Activated CD8-positive, alpha-beta memory T cell treated with anti-CD3 and anti-CD28 coated beads for 36 hours (primary cell): ENCODE measurements around the gene SPINK8. TPM values are rescaled to one million over a fixed set of nuclear protein-coding genes. Genes with fewer than 3 reads are reported as not detected.
"Not testable (repeated sequence)": the region's sequence is repeated elsewhere in the genome, so short reads cannot be mapped to it uniquely, and the experiment has no call there.

Source experiments
- CTCF ChIA-PET: fragments of 350-600 bp; sonication (Branson Sonifier 250); formaldehyde crosslinking; loops from one replicate; lab custom pipeline; 2021; ENCODE audit warnings: antibody characterized with exemption; lab: Charles Lee
- POLR2A ChIA-PET: fragments of 350-600 bp; sonication (Branson Sonifier 250); formaldehyde crosslinking; loops from one replicate; lab custom pipeline; 2021; ENCODE audit warnings: antibody characterized with exemption; lab: Charles Lee
- total RNA-seq, 2 experiments: library from RNA; stranded (reverse); gene quantifications; one replicate each; pipeline ENCODE4 v1.2.3, GENCODE V29; 2021

SPINK8 gene
- not detected for total RNA-seq

- CTCF ChIA-PET = interaction anchor here (0.6 kb wide), 1 partner anchor 39 kb away, joined by 3 read pairs; no protein-coding TSS in a partner anchor
- POLR2A ChIA-PET = not testable (repeated sequence)
These were observed at the start of gene SPINK8 for GRCh38 chr3:48333346-48334245. Gene SPINK8, minus strand, starts transcription at chr3:48333661. Its CDS starts 5,320 bp downstream, at chr3:48328341.

DNA sequence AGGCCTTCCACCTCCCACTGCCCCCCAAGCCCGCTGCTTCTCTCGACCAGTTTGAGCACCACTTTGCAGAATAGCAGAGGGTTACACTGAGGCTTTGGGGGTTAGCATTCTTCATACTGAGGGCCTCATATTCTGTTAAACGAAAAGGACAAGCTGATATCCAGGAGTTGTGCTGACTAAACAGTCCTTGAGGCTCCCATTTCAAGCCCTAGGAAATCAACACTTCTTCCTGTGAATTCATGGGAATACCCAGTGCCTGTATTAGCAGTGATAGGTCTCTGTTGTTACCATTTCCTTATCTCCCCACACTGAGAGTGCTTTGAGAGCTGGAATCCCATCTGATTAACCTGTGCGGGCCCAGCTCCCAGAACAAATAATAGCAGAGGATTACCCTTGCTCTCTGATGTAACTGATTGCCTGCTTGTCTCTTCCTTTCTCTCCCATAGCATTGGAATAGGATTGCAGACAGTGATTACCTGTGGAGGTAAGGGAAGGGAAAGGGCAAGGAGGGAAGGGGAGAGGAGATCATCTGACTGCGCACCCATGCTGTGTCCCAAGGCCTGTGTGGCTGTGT is 39.5 kb upstream of the SPINK8 start:
- ChIA-PET CTCF (interaction anchor here (0.8 kb wide), 1 partner anchor 10 kb away, joined by 3 read pairs; no protein-coding TSS in a partner anchor), POLR2A (no interaction called here)

DNA sequence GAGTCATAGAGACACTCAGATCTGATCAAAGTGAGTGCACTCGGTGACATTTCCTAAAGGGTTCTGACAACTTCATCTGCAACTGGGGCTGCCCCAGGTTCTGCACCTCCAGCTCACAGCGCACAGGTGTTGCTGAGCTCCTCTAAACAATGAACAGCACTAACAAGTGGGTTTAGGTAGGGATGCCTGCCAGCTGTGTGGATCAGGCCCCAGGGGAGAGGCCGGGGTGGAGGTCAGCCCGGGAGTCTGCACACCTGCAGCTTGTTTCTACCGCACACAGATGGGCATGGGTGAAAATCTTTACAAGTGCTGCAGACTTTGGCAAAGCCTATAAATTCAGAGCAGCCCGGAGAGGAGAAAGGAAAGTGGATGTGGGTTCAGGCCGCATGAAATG is 38.9 kb upstream of the SPINK8 start:
- CTCF ChIA-PET = interaction anchor here (0.8 kb wide), 1 partner anchor 11 kb away, joined by 3 read pairs; no protein-coding TSS in a partner anchor
- POLR2A ChIA-PET = no interaction called here

GRCh38 chr3:48371651-48372376 is 38.4 kb upstream of the SPINK8 start, which contains the start of gene FBXW12:
Gene FBXW12, plus strand, starts transcription at chr3:48372219. Its CDS starts 549 bp downstream, at chr3:48372768.
- POLR2A ChIA-PET = no interaction called here
- CTCF ChIA-PET = interaction anchor here (0.8 kb wide), 1 partner anchor 11 kb away, joined by 3 read pairs; no protein-coding TSS in a partner anchor

- CTCF ChIA-PET = interaction anchor here (1.6 kb wide), 1 partner anchor 66 kb away, joined by 3 read pairs; no protein-coding TSS in a partner anchor
These were observed 36.9 kb upstream of the SPINK8 start for GRCh38 chr3:48370333-48370713.

GRCh38 chr3:48369693-48370332 is 36.4 kb upstream of the SPINK8 start:
- ChIA-PET POLR2A (no interaction called here), CTCF (interaction anchor here (1.6 kb wide), 1 partner anchor 66 kb away, joined by 3 read pairs; no protein-coding TSS in a partner anchor)

More at GRCh38 chr3:48370333-48370713, 36.9 kb upstream of the SPINK8 start:
- POLR2A ChIA-PET = no interaction called here

GRCh38 chr3:48367201-48367600 is 33.7 kb upstream of the SPINK8 start:
- ChIA-PET POLR2A (no interaction called here), CTCF (interaction anchor here (2.2 kb wide), 1 partner anchor 69 kb away, joined by 7 read pairs; no protein-coding TSS in a partner anchor)

DNA sequence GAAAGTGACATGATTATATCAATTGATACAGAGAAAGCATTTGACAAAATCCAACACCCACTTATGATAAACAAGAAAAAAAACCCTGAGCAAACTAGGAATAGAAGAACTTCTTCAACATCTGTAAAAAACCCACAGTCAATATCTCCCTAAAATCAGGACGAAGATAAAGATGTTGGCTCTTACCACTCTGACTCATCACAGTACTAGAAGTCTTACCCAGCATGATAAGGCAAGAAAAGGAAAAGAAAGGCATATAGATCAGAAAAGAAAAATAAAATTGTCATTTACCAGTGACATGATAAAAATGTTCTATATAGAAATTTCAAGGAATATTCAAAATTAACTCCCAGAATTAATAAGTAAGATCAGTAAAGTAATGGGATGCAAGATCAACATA is 31.4 kb upstream of the SPINK8 start:
- ChIA-PET CTCF (no interaction called here), POLR2A (no interaction called here)

DNA sequence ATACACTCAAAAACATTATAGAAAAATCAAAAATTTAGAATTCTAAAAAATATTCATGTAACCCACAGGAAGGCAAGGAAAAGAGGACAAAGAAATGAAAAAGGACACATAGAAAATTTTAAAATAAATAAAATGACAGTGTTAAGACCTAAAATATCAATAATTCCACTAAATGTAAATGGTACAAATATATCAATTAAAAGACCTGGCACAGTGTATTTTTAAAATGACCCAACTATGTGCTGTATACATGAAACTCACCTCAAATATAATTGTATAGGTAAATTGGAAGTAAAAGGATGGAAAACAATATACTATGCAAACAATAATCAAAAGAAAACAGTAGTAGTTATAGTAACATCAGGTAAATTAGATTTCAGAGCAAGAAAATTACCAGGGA is 28.5 kb upstream of the SPINK8 start:
- ChIA-PET POLR2A (no interaction called here), CTCF (no interaction called here)

DNA sequence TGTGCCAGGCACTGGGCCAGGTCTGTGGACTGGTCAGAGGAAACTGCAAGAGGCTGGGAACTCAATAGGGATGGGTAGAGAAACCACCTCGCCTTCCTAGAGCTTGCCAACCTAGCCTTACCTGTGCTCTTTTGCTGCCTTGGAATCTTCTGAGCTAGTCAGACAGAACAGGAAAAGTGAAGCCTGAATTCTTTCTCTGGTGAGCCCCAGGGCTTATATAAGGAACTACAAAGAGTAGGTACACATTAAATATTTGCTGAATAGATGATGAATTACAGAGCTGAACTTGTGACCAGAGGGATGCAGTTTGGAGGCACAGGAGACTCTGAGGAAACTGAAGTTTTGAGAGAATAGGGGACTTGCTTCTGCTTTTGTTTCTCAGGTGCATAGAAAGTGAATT is 23.0 kb upstream of the SPINK8 start:
- POLR2A ChIA-PET = no interaction called here
- CTCF ChIA-PET = no interaction called here

DNA sequence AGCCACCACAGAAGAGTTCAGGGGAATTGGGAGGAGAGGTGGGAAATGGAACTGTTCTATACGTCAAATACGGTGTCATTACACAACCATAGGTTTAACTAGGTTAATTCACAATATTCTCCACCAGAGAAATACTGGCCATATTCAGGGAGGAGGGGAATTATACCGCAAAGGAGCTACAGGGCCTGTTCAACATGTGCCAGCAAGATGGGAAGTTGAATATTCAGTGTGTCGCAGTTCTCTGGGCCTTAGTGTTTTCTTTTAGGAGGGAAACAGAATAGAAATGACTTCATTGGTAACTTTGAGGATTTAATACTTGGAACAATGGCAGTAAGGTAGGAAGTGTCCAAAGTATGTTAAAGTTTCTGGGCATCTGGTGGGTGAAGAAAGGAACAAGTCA is 20.5 kb upstream of the SPINK8 start:
- CTCF ChIA-PET = interaction anchor here (0.7 kb wide), 2 partner anchors 56 to 108 kb away, joined by 5 read pairs; no protein-coding TSS in a partner anchor
- POLR2A ChIA-PET = no interaction called here

DNA sequence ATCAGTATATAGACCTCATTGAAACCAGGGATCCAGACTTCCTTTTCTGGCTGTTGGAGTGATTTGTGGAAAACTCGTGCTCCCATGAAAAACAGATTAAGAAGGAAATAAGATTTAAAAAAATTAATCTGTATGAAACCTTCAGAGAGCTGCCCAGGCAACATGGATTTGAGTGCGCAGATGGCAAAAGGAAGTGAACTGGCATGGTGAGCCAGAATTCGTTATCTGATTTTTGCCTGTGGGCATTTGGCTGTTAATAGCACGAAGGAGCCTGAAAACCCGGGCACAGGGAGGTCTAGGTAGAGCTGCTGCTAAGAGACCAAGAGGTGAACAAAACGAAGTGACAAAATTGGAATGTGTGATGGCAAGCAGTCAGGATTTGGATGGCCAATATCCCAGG is 19.1 kb upstream of the SPINK8 start:
- ChIA-PET CTCF (interaction anchor here (1.6 kb wide), 1 partner anchor 84 kb away, joined by 5 read pairs; no protein-coding TSS in a partner anchor), POLR2A (no interaction called here)

GRCh38 chr3:48347500-48347899 is 14.0 kb upstream of the SPINK8 start:
- ChIA-PET CTCF (interaction anchor here (1.5 kb wide), 1 partner anchor 89 kb away, joined by 3 read pairs; no protein-coding TSS in a partner anchor), POLR2A (no interaction called here)

GRCh38 chr3:48345946-48346572 is 12.6 kb upstream of the SPINK8 start:
- ChIA-PET CTCF (interaction anchor here (0.7 kb wide), 1 partner anchor 1255 kb away, joined by 3 read pairs; no protein-coding TSS in a partner anchor), POLR2A (no interaction called here)

DNA sequence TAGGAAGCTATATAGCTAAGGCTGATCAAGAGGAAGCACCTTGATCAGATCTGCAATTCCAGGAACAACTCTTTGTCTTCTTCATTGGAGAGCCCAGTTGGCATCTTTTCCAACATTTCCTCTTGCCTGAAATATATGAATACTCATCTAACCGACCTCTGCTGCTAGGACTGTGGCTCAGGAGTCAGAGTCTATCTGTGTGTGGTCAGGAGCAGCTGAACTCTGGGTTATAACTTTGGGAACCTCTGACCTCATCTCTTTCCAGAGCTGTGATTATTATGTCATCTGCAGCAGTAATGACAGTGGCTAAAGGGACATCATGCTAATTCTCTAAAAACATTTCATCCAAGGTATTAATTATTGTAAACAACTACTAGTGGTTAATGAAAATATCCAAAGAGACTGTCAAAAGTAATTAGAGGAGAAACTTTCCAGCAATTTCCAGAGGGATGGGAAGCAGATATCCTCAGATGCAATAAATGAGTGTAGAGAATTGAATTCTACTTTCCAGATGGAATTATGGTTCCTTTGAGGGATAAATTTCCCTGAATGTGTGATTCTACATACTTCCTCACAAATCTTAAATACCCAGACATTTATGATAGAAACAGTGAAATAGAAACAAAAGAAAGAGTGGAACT is 11.5 kb upstream of the SPINK8 start:
- ChIA-PET CTCF (no interaction called here), POLR2A (no interaction called here)

GRCh38 chr3:48343432-48343831 is 10.0 kb upstream of the SPINK8 start:
- ChIA-PET CTCF (no interaction called here), POLR2A (no interaction called here)

DNA sequence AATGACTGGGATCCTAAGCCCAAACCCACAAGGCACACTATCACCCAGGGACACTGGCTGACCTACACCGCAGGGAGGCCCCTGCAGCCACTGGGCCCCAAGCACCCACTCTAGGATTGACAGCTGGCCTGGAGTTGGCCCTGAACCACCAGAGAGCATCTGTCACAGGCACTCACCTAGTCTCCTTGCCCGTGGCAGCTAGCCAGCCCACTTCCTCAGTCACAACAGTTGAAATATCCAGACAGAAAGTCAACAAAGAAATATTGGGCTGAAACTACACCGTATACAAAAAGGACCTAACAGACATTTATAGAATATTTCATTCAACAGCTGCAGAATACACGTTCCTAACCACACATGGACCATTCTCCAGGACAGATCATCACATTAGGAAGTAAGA is 5.2 kb upstream of the SPINK8 start:
- POLR2A ChIA-PET = no interaction called here

GRCh38 chr3:48337536-48337935 is 4.1 kb upstream of the SPINK8 start:
- CTCF ChIA-PET, POLR2A ChIA-PET: not testable (repeated sequence)

More for the DNA sequence above, 5.2 kb upstream of the SPINK8 start:
- CTCF ChIA-PET = interaction anchor here (0.6 to 0.9 kb wide), 2 partner anchors 98 to 301 kb away, joined by 3 to 4 read pairs; no protein-coding TSS in a partner anchor
